T-helper 17 cell (primary cell): ENCODE measurements around the gene PEX5L. TPM values are rescaled to one million over a fixed set of nuclear protein-coding genes. Genes with fewer than 3 reads are reported as not detected.
"Not testable (repeated sequence)": the region's sequence is repeated elsewhere in the genome, so short reads cannot be mapped to it uniquely, and the experiment has no call there.

Source experiments
- ATAC-seq: fragments of 150-1000 bp; cut with Tn5 transposase; 2 replicates; pipeline ENCODE4 v1.10.0; 2021; ENCODE audit warnings: mild to moderate bottlenecking, moderate library complexity
- DNase-seq, 3 donors: peaks; one replicate each; pipeline versions ENCODE4 v3.0.0 to v3.0.0-alpha.2; 2020 to 2021
- H3K9me3 ChIP-seq: one replicate; pipeline ENCODE4 v1.7.0; 2013; ENCODE audit warnings: low read length, mild to moderate bottlenecking; ENCODE audit not compliant: control insufficient read depth, poor library complexity, severe bottlenecking
- H3K27ac Mint-ChIP-seq: one replicate; pipeline ENCODE4 v1.8.0; 2022; ENCODE audit warnings: mild to moderate bottlenecking, moderate library complexity, mixed read lengths
- H3K27me3 Mint-ChIP-seq: one replicate; pipeline ENCODE4 v1.8.0; 2022; ENCODE audit warnings: mixed read lengths
- H3K36me3 Mint-ChIP-seq: one replicate; pipeline ENCODE4 v1.8.0; 2022; ENCODE audit warnings: low read depth, mixed read lengths
- H3K4me1 Mint-ChIP-seq: one replicate; pipeline ENCODE4 v1.8.0; 2022; ENCODE audit warnings: mild to moderate bottlenecking, mixed read lengths
- H3K4me3 Mint-ChIP-seq: one replicate; pipeline ENCODE4 v1.8.0; 2022; ENCODE audit warnings: mild to moderate bottlenecking, moderate library complexity, mixed read lengths
- total RNA-seq, 4 donors: library from RNA in 2 of 4; stranded (reverse) in 2 of 4; gene quantifications; one replicate each; pipeline ENCODE4 v1.2.3 and lab custom pipeline; 2022 to 2026

PEX5L gene
- total RNA-seq, 2 donors from 2014 or later = not detected

DNA sequence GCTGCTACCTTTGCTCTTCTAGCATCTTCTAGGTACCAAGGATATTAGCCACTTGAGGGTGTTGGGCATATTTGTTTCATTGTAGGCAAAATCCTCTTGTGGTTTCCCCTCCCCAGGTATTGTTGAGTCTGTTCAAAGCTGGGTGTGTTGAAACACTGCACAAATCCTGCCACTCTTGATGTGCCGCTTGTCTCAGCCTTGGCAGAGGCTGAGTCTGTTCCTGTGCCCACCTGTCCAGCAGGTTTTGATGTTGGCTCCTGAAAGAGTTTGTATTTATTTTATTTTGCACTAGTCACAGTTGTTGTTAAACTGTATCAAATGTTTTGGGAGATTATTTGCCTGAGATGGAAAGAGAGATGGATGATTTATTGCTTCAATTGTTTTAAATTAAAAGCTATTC is 247.7 kb downstream of the PEX5L start:
- no peak overlapping the region for H3K27ac Mint-ChIP-seq
- DNase-seq (no peak), ATAC-seq (no peak)
- peaks cover under 1% of the 10 kb centered on the region for H3K36me3 Mint-ChIP-seq
- no peak overlapping the region for H3K4me3 Mint-ChIP-seq
- H3K9me3 ChIP-seq = no peaks in the 10 kb centered on the region
- H3K4me1 Mint-ChIP-seq = no peaks in the 10 kb centered on the region
- H3K27me3 Mint-ChIP-seq = no peaks in the 10 kb centered on the region

DNA sequence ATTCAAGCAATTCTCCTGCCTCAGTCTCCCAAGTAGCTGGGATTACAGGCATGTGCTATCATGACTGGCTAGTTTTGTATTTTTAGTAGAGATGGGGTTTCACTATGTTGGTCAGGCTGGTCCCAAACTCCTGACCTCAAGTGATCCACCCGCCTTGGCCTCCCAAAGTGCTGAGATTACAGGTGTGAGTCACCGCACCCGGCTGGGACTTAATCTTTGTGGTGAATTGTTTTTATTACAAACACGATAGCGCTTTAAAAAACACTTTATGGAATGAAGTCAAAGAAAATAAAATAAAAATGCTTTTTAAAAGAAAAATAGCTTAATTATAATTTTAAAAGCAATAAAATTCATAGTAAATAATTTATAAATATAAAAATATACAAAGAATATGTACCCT is 253.9 kb downstream of the PEX5L start:
- DNase-seq, H3K27me3 Mint-ChIP-seq, H3K9me3 ChIP-seq, ATAC-seq, H3K4me1 Mint-ChIP-seq, H3K27ac Mint-ChIP-seq, H3K4me3 Mint-ChIP-seq: not testable (repeated sequence)
- peaks cover 13% of the 10 kb centered on the region for H3K36me3 Mint-ChIP-seq

- Mint-ChIP-seq H3K4me3 (no peak overlapping the region), H3K4me1 (peaks cover 2% of the 10 kb centered on the region), H3K27ac (no peak overlapping the region), H3K36me3 (peaks cover 18% of the 10 kb centered on the region), H3K27me3 (no peaks in the 10 kb centered on the region)
- ATAC-seq (no peak), DNase-seq (no peak)
- no peaks in the 10 kb centered on the region for H3K9me3 ChIP-seq
These were observed 261.2 kb downstream of the PEX5L start for GRCh38 chr3:179775416-179776122.

GRCh38 chr3:179772297-179772696 is 264.4 kb downstream of the PEX5L start:
- H3K27ac Mint-ChIP-seq = no peak overlapping the region
- H3K4me3 Mint-ChIP-seq = no peak overlapping the region
- no peaks in the 10 kb centered on the region for H3K4me1 Mint-ChIP-seq
- no peaks in the 10 kb centered on the region for H3K27me3 Mint-ChIP-seq
- no peak for ATAC-seq
- H3K36me3 Mint-ChIP-seq = peaks cover 8% of the 10 kb centered on the region
- H3K9me3 ChIP-seq = no peaks in the 10 kb centered on the region
- DNase-seq = no peak

DNA sequence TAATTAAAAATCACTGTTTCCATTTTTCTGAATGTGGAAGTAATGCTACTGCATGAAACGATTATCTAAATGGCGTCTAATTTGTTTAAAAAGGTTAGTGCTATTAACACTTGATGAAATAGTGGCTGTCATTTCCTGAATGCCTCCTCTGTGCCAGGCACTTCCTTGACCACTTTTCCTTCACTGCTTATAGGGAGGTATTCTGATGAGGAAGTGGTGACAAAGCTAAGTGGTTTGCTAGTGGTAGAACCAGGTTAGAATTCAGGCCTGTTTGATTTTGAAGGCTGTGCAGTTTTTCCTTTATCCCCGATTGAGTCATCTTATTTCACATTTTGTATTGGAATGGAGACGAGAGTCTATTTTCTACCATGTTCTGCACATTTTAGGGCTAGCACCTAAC is 264.9 kb downstream of the PEX5L start:
- H3K36me3 Mint-ChIP-seq = peaks cover 11% of the 10 kb centered on the region
- no peaks in the 10 kb centered on the region for H3K4me1 Mint-ChIP-seq
- H3K27me3 Mint-ChIP-seq = no peaks in the 10 kb centered on the region
- H3K27ac Mint-ChIP-seq = no peak overlapping the region
- ATAC-seq = no peak
- no peaks in the 10 kb centered on the region for H3K9me3 ChIP-seq
- DNase-seq = no peak
- H3K4me3 Mint-ChIP-seq = no peak overlapping the region

GRCh38 chr3:179769411-179770247 is 267.1 kb downstream of the PEX5L start:
- Mint-ChIP-seq H3K27me3 (no peaks in the 10 kb centered on the region), H3K27ac (no peak overlapping the region)

DNA sequence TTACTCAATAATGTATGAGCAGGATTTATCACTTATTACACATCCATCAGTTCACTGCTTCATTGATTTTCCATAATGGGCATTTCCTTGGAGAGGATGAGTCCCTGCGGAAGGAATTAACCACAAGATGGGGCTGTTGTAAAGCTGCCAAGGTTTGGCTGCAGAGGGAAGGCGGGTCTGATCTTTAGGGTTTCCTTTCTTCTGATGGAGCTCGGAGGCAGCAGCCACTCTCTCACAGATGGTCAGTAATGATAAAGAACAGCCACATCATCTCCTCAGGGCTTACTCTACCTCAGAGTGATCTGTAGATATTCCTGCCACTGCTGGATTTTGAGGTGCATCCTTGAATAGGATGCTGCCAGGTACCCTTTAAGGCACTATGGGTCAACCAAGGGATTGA is 268.7 kb downstream of the PEX5L start:
- H3K9me3 ChIP-seq = no peaks in the 10 kb centered on the region
- no peak for DNase-seq
- Mint-ChIP-seq H3K36me3 (peaks cover 5% of the 10 kb centered on the region), H3K27me3 (no peaks in the 10 kb centered on the region), H3K4me1 (no peaks in the 10 kb centered on the region), H3K4me3 (no peak overlapping the region), H3K27ac (no peak overlapping the region)
- no peak for ATAC-seq

More at GRCh38 chr3:179769411-179770247, 267.1 kb downstream of the PEX5L start:
- Mint-ChIP-seq H3K4me1 (no peaks in the 10 kb centered on the region), H3K36me3 (peaks cover 8% of the 10 kb centered on the region), H3K4me3 (no peak overlapping the region)
- ATAC-seq (no peak), DNase-seq (no peak)
- no peaks in the 10 kb centered on the region for H3K9me3 ChIP-seq

- Mint-ChIP-seq H3K4me1 (no peaks in the 10 kb centered on the region), H3K27ac (no peak overlapping the region), H3K36me3 (peaks cover 6% of the 10 kb centered on the region), H3K27me3 (no peaks in the 10 kb centered on the region), H3K4me3 (no peak overlapping the region)
- no peak for DNase-seq
- no peak for ATAC-seq
- H3K9me3 ChIP-seq = no peaks in the 10 kb centered on the region
These were observed 270.2 kb downstream of the PEX5L start for GRCh38 chr3:179766416-179767133.

DNA sequence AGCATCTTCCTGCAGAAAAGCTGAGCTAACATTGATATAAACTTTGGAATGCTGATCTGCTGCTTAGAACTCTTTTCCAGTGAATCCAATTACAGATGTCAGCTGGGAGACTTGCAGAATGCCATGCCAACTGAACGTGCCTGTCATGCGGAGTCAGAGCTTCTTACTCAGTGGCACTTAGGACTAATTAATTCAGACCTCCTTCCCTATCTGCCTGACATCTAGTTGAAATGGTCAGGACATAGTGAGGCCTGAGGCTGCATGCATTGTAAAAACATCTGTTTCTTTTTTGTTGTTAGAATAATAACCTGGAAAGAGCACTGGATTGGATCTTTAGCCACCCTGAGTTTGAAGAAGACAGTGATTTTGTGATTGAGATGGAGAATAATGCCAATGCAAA is 271.3 kb downstream of the PEX5L start:
- peaks cover 6% of the 10 kb centered on the region for H3K36me3 Mint-ChIP-seq
- no peak overlapping the region for H3K27ac Mint-ChIP-seq
- DNase-seq = no peak
- no peaks in the 10 kb centered on the region for H3K4me1 Mint-ChIP-seq
- H3K27me3 Mint-ChIP-seq = no peaks in the 10 kb centered on the region
- no peak for ATAC-seq
- H3K9me3 ChIP-seq = no peaks in the 10 kb centered on the region
- no peak overlapping the region for H3K4me3 Mint-ChIP-seq

DNA sequence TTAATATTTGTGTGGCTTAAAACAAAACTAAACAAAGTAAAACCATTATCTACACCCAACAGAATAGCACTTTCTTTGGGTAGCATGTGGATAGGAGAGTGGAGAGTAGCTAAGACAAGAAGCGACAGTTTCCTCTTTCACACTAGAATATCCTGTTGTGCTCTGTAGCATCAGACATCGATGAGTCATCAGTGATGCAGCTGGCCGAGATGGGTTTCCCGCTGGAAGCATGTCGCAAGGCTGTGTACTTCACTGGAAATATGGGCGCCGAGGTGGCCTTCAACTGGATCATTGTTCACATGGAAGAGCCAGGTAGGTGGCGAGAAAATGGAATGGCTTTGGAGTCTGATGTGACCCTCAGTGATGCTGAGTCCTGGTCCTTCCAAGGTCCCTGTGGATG is 275.8 kb downstream of the PEX5L start:
- DNase-seq (no peak), ATAC-seq (no peak)
- H3K9me3 ChIP-seq = no peaks in the 10 kb centered on the region
- Mint-ChIP-seq H3K27me3 (no peaks in the 10 kb centered on the region), H3K27ac (no peak overlapping the region), H3K36me3 (peaks cover 5% of the 10 kb centered on the region), H3K4me3 (no peak overlapping the region), H3K4me1 (no peaks in the 10 kb centered on the region)

DNA sequence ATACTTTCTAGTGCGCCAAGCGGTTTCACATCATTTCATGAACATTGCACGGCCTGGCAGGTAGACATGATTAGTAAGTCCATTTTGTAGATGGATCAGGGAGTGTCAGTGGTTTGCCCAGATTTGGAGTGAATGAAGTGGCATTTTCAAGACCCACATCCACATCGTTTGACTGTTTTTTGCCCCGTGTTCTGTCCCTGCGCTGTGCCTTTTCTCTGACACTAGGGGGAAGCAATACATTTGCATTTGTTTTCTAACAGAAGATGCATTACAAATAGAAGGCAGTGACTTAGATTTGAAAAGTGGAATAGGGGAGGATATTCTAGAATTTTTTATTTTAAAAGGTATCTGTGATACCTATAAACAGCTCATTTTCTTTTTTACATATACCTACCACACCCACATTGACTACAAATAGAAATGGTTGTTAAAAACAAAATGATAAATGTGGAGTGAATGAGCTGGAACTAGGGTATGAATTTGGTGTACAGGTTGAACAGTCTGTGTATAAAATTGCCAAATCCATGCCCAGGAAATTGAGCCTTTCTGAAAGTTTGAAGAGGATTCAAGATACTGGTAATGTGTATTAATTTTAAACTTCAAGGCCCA is 285.9 kb downstream of the PEX5L start:
- no peaks in the 10 kb centered on the region for H3K27me3 Mint-ChIP-seq
- no peak for DNase-seq
- peaks cover 4% of the 10 kb centered on the region for H3K36me3 Mint-ChIP-seq
- H3K9me3 ChIP-seq = no peaks in the 10 kb centered on the region
- peaks cover 2% of the 10 kb centered on the region for H3K4me1 Mint-ChIP-seq
- no peak overlapping the region for H3K27ac Mint-ChIP-seq
- no peak overlapping the region for H3K4me3 Mint-ChIP-seq
- ATAC-seq = no peak

DNA sequence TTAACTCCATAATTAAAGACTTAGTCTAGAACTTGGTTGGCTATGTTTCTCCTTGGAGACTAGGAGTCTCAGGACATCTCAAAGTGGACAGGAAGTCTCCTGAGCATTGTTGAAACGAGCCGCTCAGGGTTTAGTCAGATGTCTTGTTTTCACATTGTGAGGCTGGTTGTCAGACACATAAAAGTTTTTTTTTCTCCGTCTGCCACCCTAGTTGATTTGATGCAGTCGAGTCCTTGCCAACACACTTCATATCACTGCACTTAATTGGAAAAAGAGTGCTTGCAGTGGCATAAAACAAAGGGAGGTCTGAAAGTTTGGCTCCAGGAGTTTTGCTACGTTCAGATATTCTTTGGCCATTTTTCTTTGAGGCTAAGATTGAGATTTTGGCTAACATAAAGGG is 291.0 kb downstream of the PEX5L start:
- Mint-ChIP-seq H3K27ac (no peak overlapping the region), H3K4me3 (no peak overlapping the region), H3K4me1 (peaks cover 2% of the 10 kb centered on the region), H3K27me3 (no peaks in the 10 kb centered on the region), H3K36me3 (no peaks in the 10 kb centered on the region)
- no peaks in the 10 kb centered on the region for H3K9me3 ChIP-seq
- ATAC-seq (no peak), DNase-seq (no peak)

DNA sequence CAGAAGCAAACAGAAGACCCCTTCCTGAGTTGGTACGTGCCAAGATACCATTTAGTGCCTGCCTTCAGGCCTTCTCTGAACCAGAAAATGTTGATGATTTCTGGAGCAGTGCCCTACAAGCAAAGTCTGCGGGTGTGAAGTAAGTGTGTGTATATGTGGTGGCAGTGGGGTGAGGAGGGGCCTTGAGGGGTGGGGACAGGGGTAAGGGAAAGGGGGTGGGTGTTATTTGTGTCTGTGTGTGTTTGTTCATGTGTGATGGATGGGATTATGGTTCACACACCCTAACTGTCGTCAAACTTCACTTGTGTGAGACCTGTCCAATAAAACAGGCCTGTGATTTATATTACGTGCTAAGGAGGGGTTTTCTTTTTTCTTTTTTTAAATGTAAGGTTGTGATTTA is 291.7 kb downstream of the PEX5L start:
- Mint-ChIP-seq H3K4me1 (peaks cover 2% of the 10 kb centered on the region), H3K27ac (no peak overlapping the region), H3K4me3 (no peak overlapping the region), H3K27me3 (no peaks in the 10 kb centered on the region), H3K36me3 (no peaks in the 10 kb centered on the region)
- no peak for ATAC-seq
- H3K9me3 ChIP-seq = no peaks in the 10 kb centered on the region
- DNase-seq = no peak
